ENCODE results near the gene FAM241B.

DNA sequence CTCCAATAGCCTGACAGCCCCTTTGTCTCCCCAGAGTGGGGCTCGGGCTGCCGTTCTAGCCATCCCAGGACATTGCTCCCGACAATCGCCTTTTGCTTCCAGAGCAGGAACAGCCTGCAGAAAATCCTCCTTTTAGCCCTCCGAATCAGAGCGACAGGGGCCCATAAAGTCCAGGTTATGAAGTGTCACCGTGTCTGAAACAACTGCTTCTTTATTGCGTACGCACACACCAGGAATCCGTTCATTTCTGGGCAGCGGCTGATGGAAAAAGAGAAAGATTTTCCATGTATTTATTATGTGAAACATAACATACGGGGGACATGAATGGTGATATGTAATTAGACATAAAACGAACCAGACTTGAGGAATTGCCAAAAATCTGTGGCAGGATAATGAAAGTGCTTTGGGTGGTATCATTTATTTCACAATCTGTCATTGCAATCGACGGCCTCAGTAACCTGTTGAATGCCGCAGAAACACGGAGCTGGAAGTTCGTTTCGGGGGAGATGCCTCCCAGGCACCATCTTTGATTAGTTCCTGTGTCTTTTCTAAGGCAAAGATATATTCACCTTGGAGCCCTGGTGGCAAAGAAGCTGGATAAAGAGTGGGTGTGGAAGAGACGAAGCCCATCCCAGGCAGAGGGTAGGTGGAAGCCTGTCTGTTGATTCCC lies 48.1 kb downstream of the FAM241B start:
- TF ChIP-seq, protein P1, sequence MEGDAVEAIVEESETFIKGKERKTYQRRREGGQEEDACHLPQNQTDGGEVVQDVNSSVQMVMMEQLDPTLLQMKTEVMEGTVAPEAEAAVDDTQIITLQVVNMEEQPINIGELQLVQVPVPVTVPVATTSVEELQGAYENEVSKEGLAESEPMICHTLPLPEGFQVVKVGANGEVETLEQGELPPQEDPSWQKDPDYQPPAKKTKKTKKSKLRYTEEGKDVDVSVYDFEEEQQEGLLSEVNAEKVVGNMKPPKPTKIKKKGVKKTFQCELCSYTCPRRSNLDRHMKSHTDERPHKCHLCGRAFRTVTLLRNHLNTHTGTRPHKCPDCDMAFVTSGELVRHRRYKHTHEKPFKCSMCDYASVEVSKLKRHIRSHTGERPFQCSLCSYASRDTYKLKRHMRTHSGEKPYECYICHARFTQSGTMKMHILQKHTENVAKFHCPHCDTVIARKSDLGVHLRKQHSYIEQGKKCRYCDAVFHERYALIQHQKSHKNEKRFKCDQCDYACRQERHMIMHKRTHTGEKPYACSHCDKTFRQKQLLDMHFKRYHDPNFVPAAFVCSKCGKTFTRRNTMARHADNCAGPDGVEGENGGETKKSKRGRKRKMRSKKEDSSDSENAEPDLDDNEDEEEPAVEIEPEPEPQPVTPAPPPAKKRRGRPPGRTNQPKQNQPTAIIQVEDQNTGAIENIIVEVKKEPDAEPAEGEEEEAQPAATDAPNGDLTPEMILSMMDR (IDR thresholded peaks at IDR 0.05): no peak
- TF ChIP-seq, protein P2, sequence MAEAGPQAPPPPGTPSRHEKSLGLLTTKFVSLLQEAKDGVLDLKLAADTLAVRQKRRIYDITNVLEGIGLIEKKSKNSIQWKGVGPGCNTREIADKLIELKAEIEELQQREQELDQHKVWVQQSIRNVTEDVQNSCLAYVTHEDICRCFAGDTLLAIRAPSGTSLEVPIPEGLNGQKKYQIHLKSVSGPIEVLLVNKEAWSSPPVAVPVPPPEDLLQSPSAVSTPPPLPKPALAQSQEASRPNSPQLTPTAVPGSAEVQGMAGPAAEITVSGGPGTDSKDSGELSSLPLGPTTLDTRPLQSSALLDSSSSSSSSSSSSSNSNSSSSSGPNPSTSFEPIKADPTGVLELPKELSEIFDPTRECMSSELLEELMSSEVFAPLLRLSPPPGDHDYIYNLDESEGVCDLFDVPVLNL (CRISPR knock-in tag; IDR thresholded peaks at IDR 0.05; ENCODE audit: borderline replicate concordance, low read depth): no peak
- no peak for TF ChIP-seq TP53 (CRISPR knock-in tag; IDR thresholded peaks at IDR 0.05)
- TF ChIP-seq, protein P3, sequence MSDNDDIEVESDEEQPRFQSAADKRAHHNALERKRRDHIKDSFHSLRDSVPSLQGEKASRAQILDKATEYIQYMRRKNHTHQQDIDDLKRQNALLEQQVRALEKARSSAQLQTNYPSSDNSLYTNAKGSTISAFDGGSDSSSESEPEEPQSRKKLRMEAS (CRISPR knock-in tag; IDR thresholded peaks at IDR 0.05): no peak
- TF ChIP-seq, protein P4, sequence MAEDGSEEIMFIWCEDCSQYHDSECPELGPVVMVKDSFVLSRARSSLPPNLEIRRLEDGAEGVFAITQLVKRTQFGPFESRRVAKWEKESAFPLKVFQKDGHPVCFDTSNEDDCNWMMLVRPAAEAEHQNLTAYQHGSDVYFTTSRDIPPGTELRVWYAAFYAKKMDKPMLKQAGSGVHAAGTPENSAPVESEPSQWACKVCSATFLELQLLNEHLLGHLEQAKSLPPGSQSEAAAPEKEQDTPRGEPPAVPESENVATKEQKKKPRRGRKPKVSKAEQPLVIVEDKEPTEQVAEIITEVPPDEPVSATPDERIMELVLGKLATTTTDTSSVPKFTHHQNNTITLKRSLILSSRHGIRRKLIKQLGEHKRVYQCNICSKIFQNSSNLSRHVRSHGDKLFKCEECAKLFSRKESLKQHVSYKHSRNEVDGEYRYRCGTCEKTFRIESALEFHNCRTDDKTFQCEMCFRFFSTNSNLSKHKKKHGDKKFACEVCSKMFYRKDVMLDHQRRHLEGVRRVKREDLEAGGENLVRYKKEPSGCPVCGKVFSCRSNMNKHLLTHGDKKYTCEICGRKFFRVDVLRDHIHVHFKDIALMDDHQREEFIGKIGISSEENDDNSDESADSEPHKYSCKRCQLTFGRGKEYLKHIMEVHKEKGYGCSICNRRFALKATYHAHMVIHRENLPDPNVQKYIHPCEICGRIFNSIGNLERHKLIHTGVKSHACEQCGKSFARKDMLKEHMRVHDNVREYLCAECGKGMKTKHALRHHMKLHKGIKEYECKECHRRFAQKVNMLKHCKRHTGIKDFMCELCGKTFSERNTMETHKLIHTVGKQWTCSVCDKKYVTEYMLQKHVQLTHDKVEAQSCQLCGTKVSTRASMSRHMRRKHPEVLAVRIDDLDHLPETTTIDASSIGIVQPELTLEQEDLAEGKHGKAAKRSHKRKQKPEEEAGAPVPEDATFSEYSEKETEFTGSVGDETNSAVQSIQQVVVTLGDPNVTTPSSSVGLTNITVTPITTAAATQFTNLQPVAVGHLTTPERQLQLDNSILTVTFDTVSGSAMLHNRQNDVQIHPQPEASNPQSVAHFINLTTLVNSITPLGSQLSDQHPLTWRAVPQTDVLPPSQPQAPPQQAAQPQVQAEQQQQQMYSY (CRISPR knock-in tag; IDR thresholded peaks at IDR 0.05): no peak
- TF ChIP-seq, protein P5, sequence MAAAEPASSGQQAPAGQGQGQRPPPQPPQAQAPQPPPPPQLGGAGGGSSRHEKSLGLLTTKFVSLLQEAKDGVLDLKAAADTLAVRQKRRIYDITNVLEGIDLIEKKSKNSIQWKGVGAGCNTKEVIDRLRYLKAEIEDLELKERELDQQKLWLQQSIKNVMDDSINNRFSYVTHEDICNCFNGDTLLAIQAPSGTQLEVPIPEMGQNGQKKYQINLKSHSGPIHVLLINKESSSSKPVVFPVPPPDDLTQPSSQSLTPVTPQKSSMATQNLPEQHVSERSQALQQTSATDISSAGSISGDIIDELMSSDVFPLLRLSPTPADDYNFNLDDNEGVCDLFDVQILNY (CRISPR knock-in tag; IDR thresholded peaks at IDR 0.05): no peak

Data from WTC11 (cell line).